ENCODE data around the gene SELENOO.
"Not testable (repeated sequence)": the region's sequence is repeated elsewhere in the genome, so short reads cannot be mapped to it uniquely, and the experiment has no call there.

SELENOO gene

GRCh38 chr22:50201191-50202129 lies 649 bp downstream of the SELENOO start:
- no peak for DNase-seq

DNA sequence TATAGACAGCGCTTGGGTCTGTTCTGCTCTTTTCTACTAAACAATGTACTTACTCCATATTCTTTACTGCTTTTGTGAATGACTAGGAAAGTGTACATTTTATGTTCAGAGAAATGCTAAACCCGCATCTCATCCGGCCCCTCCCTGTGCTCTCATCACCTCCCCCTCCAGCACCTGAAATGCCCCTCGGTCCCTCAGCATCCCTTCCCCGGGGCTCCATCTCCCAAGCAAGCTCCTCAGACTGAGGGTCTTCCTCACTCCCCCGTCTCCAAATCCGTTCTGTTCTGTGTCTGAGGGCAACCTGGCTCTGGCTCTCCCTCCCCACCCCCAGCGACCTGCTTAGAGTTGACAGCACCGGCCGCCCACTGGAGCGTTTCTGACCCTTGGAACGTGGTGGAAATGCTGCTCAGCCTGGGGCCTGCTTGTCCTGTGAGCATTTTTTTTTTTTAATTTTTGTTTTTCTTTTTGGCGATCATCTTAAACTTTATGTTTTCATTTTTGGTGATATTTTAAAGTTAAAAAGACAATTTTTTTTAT lies 1.4 kb downstream of the SELENOO start:
- no peak for DNase-seq

DNA sequence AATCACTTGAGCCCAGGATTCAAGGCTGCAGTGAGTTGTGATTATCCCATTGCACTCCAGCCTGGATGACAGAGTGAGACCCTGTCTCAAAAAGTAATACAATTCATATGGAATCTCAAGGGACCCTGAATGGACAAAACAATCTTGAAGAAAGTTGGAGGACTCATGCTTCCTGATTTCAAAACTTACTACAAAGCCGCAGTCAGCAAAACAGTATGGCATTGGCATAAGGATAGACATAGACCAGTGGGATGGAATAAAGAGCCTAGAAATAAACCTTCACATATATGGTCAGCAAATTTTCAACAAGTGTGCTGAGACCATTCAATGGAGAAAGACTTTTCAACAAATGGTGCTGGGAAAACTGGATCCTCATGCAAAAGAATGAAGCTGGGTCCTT lies 2.5 kb downstream of the SELENOO start:
- DNase-seq = no peak

DNA sequence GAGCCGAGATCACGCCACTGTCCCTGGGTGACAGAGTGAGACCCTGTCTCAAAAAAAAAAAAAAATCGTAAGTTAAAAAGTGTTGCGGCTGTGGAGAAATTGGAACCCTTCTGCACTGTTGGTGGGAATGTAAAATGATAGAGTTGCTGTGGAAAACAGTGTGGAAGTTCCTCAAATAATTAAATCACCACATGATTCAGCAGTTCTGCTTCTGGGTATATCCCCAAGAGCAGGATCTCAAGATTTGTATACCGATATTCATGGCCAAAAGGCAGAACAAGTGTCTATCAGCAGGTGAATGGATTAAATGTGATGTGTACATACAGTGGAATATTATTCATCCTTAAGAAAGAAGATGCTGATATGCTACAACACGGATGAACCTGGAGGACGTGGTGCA lies 3.8 kb downstream of the SELENOO start:
- DNase-seq = no peak

DNA sequence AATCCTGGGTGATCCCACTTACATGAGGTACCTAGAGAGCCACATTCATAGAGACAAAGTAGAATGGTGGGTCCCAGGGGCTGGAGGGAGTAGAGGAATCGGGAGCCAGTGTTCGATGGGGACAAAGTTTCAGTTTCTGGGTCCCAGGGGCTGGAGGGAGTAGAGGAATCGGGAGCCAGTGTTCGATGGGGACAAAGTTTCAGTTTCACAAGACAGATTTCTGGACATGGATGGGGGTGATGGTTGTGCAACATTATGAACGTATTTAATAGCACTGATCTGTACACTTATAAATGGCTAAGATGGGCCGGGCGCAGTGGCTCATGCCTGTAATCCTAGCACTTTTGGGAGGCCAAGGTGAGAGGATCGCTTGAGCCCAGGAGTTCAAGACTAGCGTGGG lies 4.2 kb downstream of the SELENOO start:
- not testable (repeated sequence) for DNase-seq

GRCh38 chr22:50205781-50206569 lies 5.2 kb downstream of the SELENOO start:
- DNase-seq = no peak

DNA sequence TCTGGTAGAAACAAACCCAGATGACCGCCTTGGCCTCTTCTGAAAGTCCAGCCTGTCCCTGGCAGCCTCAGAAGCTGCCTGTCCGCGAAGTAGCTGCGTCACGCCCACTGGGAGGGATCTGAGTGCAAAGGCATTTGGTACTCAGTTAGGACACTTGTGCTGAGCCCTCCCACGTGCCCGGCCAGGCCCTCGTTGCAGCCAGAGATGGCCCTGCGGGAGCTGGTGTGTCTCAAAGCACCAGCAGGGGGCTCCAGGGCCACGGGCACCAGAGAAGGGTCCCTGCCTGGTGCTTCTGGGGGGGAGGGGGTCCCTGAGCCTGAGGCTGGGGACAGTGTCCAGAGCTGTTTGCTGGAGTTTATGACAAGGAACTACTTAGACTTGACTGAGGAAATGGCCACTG lies 5.8 kb downstream of the SELENOO start:
- DNase-seq = no peak

DNA sequence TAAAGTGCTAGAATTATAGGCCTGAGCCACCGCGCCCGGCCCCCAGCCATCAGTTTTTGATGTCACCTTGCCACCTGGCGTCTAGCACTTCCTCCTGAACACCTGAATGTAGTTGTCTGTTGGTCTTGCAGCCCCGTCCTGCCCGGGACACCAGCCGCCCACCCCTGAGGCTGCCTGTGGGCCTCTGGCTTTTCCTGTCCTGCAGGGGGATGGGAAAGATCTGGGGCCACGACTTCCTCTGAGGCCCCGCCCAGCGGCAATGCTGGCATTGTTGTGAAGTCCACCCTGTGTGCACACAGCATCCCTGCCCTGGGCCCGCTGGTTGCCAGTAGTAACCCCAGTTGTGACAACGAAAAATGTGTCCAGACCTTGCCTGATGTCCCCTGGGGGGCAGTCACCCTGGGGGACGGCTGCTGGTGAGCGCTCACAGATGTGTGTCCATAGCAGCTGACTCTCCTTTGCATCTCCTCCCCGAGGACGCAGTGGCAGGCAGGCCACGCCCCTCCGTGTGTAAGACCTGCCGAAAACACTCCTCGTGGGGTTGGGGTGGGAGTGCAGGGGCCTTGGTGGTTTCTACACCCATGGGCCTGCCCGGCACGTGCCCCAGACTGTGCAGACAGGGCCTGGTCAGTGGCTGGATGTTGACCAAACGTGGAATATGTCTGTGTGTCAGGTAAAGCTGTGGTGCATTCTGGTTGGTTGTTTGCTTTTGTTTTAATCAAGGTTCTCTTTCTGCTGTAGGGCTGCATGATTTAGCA lies 6.8 kb downstream of the SELENOO start:
- no peak for DNase-seq

DNA sequence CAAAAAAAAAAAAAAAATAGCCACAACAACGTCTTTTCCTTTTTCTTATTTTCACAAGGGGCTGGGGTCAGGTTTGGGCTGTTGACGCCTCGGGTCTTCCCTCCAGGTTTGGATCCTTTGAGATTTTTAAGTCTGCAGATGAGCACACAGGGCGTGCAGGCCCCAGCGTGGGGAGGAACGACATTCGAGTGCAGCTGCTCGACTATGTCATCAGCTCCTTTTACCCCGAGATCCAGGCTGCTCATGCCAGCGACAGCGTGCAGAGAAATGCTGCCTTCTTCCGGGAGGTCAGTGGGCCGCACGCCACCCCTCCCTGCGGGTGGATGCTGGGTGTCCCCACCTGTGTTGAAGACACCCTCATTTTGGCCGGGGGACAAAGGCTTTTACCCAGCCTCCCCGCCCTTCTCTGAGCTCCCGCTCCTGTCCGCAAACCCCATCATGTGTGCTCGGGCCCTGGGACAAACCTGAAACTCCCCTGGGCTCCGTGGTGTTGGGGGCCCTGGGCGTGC lies 7.7 kb downstream of the SELENOO start:
- DNase-seq = no peak

GRCh38 chr22:50208939-50209892 lies 8.4 kb downstream of the SELENOO start:
- DNase-seq = no peak

- no peak for DNase-seq
Observed at GRCh38 chr22:50209893-50210292, 9.1 kb downstream of the SELENOO start.

DNA sequence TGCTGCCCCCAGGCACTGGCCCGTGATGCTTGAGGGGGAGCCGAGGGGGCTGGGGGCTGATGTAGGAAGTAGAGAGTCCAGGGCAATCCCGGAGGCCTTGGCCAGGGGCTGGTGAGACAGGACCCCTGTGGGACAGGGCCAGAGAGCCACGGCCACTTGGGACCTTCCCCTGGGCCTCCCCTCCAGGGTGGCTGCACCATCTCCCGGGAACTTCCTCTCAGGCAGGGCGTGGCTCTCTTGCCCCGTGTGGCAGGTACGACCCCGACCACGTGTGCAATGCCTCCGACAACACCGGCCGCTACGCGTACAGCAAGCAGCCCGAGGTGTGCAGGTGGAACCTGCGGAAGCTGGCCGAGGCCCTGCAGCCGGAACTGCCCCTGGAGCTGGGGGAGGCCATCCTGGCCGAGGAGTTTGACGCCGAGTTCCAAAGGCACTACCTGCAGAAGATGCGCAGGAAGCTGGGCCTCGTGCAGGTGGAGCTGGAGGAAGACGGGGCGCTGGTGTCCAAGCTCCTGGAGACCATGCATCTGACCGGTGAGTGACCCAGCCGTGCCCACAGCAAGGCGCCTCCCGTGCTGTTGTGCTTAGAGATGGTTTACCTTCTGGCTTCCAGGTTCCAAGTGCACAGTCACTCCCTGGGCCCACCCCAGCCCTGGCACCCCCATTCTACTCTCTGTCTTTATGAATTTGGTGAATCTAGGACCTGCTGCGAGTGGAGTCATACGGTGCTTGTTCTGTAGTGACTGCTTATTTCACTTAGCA lies 9.7 kb downstream of the SELENOO start:
- DNase-seq = no peak

GRCh38 chr22:50211147-50211546 lies 10.3 kb downstream of the SELENOO start:
- DNase-seq = no peak

DNA sequence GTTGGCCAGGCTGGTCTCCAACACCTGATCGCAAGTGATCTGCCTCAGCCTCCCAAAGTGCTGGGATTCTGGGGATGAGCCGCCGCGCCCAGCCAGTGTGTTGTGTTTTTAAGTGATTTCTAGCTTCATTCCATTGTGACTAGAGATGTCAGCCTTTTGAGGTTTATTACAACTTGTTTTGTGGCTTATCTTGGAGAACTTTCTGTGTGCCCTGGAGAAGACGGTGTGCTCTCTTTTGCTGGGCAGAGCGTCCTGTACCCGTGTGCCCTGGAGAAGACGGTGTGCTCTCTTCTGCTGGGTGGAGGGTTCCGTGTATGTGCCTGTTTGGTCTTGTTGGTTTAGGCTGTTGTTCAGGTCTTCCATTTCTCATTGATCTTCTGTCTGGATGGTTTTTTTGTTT lies 12.5 kb downstream of the SELENOO start:
- no peak for DNase-seq

GRCh38 chr22:50215297-50216054 lies 14.7 kb downstream of the SELENOO start:
- no peak for DNase-seq

DNA sequence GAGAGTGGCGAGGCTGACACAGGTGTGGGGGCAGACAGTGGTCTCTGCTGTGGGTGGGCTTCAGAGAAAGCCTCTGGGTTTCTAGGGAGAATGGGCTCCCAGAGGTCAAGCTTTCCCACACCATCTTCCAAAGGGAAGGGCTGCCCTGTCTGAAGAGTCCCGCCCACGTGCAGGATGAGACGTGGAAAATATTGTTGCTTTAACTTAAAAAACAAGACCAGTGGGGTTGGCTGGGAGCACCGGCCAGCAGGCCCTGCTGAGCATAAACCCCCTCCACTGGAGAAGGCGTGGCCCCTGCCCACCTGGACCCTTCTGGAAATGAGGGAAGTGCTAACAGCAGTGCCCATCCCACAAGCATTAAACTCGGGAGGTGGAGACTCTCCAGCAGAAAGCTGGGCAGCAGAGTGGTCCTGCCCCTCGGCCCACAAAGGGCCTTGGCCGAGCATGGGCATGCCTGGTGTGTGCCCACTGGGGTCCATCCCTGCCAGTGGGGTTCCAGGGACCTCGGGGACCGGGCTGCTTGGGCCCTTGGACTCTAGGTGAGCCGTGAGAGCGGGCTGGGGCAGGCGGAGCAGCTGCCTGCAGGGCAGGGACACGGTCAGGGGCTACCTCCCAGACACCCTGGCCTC lies 15.4 kb downstream of the SELENOO start:
- no peak for DNase-seq

DNA sequence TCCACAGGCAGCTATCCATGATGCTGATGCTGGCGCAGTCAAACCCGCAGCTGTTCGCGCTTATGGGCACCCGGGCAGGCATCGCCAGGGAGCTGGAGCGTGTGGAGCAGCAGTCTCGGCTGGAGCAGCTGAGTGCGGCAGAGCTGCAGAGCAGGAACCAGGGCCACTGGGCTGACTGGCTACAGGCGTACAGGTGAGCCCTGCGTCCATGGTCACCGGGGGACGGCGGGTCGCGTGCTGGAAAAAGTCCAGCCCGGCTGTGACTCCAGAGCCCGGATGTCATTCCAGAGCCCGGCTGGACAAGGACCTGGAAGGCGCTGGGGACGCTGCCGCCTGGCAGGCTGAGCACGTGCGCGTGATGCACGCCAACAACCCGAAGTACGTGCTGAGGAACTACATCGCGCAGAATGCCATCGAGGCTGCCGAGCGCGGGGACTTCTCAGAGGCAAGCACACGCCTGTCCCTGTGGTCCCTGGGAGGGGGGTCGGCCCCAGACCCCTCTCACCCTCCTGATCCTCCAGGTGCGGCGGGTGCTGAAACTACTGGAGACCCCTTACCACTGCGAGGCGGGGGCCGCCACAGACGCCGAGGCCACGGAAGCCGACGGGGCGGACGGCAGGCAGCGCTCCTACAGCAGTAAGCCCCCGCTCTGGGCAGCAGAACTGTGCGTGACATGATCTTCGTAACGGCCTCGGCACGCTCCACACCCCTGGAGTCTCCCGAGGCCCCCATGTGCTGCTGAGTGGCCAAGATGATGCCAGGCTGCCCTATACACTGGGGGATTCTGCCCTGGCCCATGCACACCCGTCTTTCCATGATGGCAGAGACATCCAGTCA lies 16.1 kb downstream of the SELENOO start:
- no peak for DNase-seq

- DNase-seq = no peak
Observed at GRCh38 chr22:50217543-50218152, 16.8 kb downstream of the SELENOO start.

All from DMS79 (cell line).